AML-193 (cell line): ENCODE measurements around the gene SPAG8.

Source experiments
- DNase-seq, 2 experiments: peaks; one replicate each; lab custom pipeline; 2025; lab: John Stamatoyannopoulos, UW

Gene SPAG8

GRCh38 chr9:35808433-35808832, 3.6 kb downstream of the SPAG8 start:
- no peak for DNase-seq

DNA sequence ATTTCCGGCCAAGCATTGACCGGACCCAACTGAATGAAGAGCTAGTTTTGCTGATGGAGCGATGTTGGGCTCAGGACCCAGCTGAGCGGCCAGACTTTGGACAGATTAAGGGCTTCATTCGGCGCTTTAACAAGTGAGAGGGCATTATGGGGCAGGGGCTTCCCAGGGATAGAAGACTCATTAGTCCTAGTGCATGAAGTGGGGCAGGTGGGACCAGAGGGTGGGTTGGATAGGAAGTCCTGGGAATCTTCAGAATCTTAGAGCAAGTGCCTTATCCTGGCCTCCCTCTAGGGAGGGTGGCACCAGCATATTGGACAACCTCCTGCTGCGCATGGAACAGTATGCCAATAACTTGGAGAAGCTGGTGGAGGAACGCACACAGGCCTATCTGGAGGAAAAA, 6.0 kb downstream of the SPAG8 start:
- no peak for DNase-seq

DNA sequence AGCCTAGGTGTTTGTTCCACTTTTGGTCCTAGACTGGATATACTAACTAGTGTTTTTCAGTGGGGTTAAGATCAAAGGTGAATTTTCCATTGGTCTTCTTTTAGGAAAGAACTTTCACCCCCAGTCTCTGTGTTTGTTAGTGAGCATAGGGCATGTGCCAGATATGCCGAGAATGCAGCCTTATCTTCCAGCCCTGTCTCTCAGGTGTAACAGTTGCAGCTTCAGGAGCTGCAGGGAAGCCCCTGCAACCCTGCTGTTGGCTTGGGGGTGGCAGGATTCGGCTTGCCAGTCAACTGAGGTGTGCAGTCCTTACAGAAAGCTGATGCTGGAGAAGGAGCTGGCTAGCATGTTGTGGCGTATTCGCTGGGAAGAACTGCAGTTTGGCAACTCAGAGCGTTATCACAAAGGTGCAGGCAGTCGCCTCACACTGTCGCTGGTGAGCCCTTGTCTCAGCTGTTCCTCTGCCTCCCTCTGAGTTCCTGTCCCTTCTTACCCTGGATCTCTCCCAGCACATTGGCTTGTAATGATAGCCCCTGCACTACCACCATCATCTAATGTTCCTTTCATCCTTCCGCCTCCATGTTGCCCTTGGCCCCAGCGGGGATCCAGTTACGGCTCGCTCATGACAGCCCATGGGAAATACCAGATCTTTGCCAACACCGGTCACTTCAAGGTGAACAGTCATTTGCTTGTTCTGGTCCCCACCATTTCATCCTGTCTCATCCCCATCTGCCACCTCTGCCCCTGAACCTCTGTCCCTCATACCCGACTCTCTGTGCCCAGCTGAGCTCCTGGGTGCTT, 10.5 kb downstream of the SPAG8 start:
- DNase-seq: no peak

- DNase-seq: no peak
Measured at GRCh38 chr9:35800530-35800929, 11.5 kb downstream of the SPAG8 start.

- DNase-seq: no peak
Measured at GRCh38 chr9:35798658-35799374, 13.2 kb downstream of the SPAG8 start.

GRCh38 chr9:35797311-35798109, 14.6 kb downstream of the SPAG8 start:
- no peak for DNase-seq

DNA sequence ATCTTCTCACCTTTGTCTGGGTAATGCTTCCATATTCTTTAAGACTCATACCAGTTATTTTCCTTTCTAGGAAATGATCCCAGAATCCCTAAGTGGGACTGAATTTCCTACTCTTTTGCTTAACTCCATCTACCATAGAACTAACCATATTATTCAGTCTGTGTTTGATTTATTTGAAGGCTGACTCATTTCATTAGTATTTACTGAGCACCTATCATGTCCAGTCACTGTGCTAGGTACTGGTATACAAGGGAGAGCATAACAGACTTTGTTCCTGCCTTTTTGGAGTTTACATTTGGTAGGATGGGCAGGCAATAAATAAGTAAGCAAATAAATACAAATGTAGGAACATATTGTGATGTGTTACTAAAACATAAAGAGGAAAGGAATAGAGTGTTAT, 16.4 kb downstream of the SPAG8 start:
- DNase-seq: no peak

DNA sequence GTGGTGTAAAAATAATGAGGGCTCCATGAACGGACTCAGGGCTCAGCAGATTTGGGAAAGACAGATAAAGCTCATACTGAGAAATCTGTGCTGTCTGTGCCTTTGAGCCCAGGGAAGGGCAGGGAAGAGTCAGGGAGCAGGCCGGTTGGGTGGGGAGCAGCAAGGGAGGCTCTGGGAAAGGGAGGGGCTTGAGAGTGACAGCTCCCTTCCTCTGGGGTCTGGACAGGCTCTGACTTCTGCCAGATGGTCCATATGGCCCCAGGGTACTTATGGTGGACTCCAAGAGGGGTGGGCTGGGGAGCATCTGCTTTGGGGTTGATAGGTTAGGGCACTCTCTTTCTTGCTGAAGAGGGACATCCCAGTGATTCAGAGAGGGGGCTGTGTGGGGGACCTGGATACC, 18.6 kb downstream of the SPAG8 start:
- DNase-seq: no peak

- no peak for DNase-seq
Measured at GRCh38 chr9:35792826-35793225, 19.2 kb downstream of the SPAG8 start.

DNA sequence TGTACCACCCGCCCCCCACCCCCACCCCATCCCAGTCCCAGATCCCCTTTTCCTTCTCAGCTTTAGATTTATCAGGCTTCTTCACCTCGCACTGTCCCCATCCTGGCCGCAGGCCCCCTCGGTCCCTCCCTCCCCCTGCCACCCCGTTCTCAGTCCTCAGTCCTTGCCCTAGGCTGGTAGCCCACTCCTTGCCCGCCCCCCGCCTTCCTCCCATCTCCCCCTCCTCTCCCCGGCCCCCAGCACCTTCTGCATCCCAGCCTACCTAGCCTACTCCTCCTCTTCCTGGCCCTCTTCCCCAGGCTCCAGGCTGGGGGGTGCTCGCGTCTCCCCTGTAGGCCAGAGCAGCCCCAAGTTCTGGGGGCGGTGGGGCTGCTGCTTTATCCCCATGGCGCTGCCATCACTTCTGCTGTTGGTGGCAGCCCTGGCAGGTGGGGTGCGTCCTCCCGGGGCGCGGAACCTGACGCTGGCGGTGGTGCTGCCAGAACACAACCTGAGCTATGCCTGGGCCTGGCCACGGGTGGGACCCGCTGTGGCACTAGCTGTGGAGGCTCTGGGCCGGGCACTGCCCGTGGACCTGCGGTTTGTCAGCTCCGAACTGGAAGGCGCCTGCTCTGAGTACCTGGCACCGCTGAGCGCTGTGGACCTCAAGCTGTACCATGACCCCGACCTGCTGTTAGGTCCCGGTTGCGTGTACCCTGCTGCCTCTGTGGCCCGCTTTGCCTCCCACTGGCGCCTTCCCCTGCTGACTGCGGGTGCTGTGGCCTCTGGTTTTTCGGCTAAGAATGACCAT, 19.8 kb downstream of the SPAG8 start:
- DNase-seq: no peak

DNA sequence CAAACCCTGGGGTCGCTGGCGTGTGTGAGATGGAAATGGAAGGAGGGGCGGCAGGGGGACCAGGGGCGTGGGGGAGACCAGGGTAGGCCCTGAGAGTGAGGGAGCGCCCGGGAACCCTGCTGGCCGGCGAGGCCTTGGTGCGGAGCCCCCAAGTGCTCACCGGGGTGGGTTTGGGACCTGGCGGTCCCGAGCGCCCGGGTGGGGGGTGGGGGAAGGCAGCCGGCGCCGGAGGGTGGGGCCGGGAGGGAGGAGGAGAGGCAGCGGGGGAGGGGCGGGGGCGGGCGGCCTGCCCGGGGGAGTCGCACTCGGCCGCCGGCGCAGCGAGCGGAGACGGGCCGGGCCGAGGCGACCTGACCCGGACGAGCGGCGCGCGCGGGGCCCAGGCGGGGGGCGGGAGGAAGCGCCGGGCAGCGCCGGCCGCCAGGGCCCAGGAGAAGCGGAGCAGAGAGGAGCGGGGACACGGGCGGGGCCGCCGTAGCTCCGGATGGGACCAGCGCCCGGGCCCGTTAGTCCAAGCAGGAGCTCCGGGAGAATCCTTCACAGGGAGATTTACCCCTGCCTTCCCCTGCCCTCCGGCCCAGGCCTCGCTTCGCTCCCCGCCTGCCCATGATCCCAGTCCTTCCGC, 20.7 kb downstream of the SPAG8 start, which contains the start of gene NPR2:
TSS of gene NPR2 (plus strand) at position 295 of the 625 bp plus-strand sequence. CDS start 818 bp downstream, outside the sequence.
- no peak for DNase-seq

DNA sequence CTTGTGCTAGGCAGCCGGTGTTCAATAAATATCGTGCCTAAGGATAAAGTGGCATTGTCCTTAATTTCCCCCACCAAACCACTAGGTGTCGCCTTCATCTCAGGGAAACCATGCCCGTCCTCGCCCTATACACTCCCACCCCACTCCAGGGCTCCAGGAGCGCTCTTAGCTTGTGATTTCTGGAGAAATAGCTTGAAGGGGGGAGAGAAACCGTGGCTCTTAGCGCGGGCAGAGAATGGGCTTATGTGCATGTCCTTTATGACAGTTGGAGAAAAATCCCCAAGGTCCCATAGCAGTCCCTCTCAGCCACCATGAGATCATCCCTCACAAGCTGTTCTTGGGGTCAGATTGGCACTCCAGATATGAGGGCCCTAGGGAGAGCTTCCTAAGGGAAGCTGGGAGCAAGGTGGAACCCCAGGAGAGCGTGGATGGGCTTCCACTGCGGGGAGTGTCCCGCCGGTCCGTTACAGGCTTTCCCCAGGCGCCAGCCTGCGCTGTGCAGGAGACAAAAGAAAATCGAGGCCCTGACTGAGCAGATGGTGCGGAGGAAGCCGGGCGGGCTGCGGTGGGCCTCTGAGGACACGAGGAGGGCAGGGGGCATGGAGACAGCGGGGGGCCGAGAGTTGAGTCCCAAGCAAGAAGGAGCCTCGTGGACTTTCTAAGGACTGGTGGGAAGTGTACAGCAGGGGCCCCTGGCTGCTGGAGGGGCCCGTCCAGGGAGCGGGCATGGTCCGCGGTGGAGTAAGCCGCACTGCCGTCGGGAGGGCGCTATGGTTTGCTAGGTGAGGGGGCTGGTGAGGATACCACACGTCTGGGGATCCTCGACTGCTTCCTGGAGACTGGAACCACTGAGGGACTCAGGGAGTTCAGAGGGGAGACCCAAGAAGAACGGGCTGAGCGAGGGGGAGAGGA, 21.4 kb downstream of the SPAG8 start:
- DNase-seq: peak; percentile 29 to 64

DNA sequence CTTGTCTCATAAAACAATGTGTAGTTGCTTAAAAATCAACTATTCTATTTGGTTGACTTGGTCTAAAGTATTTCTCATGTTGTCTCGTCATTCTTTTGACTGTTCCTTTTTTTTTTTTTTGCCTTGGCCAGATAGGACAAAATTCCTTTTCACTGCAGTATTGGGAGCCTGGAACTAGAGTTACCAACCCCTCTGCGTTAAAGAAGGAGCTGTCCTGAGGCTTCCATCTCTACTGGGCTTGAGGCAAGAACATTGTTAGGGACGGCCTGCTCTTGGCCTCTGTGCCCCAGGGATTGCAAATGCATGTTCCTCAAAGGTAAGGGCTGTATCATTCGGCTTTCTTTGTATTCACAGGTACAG, 22.1 kb downstream of the SPAG8 start:
- no peak for DNase-seq

DNA sequence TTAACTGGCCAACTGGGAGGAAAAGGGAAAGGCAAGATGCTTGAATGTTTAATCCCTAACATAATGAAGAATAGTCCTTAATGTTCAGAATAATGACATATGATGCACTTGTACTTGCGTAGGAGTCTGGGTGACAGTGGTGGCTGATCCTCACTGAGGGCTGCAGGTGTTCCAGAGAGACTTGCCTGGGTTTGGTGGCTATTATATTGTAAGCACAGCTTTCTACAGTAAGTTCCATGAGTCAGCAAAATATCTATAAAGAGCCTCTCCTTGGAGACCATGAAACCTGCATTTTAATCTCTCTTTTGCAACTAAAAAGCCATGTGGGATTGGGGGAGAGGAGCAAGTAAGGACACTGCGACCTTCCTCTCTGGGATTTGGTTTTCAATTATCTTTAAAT, 22.5 kb downstream of the SPAG8 start:
- no peak for DNase-seq

DNA sequence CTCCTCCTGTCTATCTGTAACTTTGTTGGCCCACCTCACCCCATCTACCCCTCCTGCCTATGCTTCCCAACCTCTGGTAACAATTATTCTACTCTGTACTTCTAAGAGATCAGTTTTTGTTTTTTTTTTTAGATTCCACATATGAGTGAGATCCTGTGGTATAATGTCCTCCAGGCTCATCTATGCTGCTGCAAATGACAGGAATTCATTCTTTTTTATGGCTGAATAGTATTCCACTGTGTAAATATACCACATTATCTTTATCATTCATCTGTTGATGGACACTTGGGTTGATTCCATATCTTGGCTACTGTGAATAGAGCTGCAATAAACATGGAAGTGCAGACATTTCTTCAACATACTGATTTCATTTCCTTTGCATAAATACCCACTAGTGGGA, 28.6 kb downstream of the SPAG8 start:
- no peak for DNase-seq

DNA sequence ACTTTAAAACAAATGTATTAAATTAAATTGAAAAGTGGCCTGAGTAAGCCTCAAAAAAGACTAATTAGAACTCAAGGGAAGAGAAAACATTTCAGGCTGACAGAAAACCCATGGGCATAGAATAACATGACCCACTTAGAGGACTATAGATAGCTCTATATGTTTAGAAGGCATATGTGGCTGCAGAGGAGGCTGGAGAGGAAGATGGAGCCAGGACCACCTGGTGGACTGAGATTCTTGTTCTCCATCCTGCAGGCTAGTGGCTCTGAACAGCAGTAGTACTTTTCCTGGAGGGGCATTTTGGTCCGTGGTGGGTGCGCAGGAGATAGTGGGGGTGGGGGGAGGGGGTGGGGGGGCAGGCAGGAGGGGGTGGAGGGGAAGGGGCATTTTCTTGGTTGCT, 31.0 kb downstream of the SPAG8 start:
- DNase-seq: no peak

DNA sequence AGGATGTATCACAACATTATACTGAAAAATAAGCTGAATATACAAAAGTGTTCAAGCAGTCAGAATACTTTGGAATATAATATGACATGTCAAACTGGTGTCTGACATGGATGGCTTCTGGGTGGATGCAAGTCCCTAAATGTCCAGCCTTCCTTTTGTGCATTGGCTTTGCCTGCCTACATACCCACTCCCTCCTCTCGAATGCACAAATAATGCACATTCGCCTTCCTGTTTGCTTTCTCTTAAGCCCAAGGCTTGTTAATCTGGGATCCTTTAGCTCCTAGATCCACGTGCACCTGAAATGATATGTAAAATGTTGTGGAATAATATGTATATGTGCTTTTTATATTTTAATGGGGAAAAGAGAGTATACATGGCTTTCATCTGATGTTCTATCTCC, 33.6 kb downstream of the SPAG8 start:
- no peak for DNase-seq

GRCh38 chr9:35776018-35776417, 36.0 kb downstream of the SPAG8 start:
- no peak for DNase-seq

- no peak for DNase-seq
Measured at GRCh38 chr9:35774907-35775635, 37.0 kb downstream of the SPAG8 start.

GRCh38 chr9:35771943-35772342, 40.1 kb downstream of the SPAG8 start:
- no peak for DNase-seq
